WTC11 (cell line): Measurements from ENCODE around the gene C13orf46. TPM values are rescaled to one million over a fixed set of nuclear protein-coding genes. Genes with fewer than 3 reads are reported as not detected.

Experiments used
- ATAC-seq: fragments of 200-7000 bp; cut with Tn5 transposase; 2 replicates; pipeline ENCODE4 v1.10.0; 2021; ENCODE audit warnings: mild to moderate bottlenecking, moderate library complexity
- CTCF ChIA-PET: fragments of 300-600 bp; sonication (Branson Sonifier 250); formaldehyde crosslinking; loops from one replicate; lab custom pipeline; 2021; ENCODE audit warnings: antibody characterized with exemption; lab: Charles Lee
- POLR2A ChIA-PET: fragments of 350-600 bp; sonication (Branson Sonifier 250); formaldehyde crosslinking; loops from one replicate; lab custom pipeline; 2021; ENCODE audit warnings: antibody characterized with exemption; lab: Charles Lee
- DNase-seq: peaks from one replicate; pipeline ENCODE4 v3.0.0; 2021; ENCODE audit warnings: low spot score
- H3K27ac Mint-ChIP-seq: 2 replicates; pipeline ENCODE4 v1.8.0; 2021; ENCODE audit warnings: mixed read lengths
- H3K27me3 Mint-ChIP-seq: 2 replicates; pipeline ENCODE4 v1.8.0; 2021; ENCODE audit warnings: low read depth, mild to moderate bottlenecking, moderate library complexity, mixed read lengths
- H3K36me3 Mint-ChIP-seq: 2 replicates; pipeline ENCODE4 v1.8.0; 2021; ENCODE audit warnings: mixed read lengths
- H3K4me1 Mint-ChIP-seq: 2 replicates; pipeline ENCODE4 v1.8.0; 2022; ENCODE audit warnings: mixed read lengths
- H3K4me3 Mint-ChIP-seq: 2 replicates; pipeline ENCODE4 v1.8.0; 2021; ENCODE audit warnings: mild to moderate bottlenecking, moderate library complexity, mixed read lengths
- H3K9me3 Mint-ChIP-seq: 2 replicates; pipeline ENCODE4 v1.8.0; 2021; ENCODE audit warnings: mixed read lengths
- ATF1 ChIP-seq: sonication (generic); formaldehyde crosslinking; IDR thresholded peaks from 2 replicates; pipeline ENCODE4 v1.8.1; 2023; ENCODE audit warnings: mild to moderate bottlenecking, moderate library complexity, missing genetic modification reagents
- EMX1 ChIP-seq: fragments of 250-450 bp; sonication (Bioruptor Pico); IDR thresholded peaks from 2 replicates; pipeline ENCODE4 v1.8.0; 2021; ENCODE audit warnings: mild to moderate bottlenecking
- ETV6 ChIP-seq: sonication (generic); formaldehyde crosslinking; IDR thresholded peaks from 2 replicates; pipeline ENCODE4 v1.8.1; 2022; ENCODE audit warnings: mild to moderate bottlenecking, missing genetic modification reagents
- FOXJ3 ChIP-seq: sonication (generic); formaldehyde crosslinking; IDR thresholded peaks from 2 replicates; pipeline ENCODE4 v1.9.0; 2021; ENCODE audit warnings: missing genetic modification reagents, mild to moderate bottlenecking, borderline replicate concordance
- GABPB1 ChIP-seq: sonication (generic); formaldehyde crosslinking; IDR thresholded peaks from 2 replicates; pipeline ENCODE4 v1.8.1; 2023; ENCODE audit warnings: mild to moderate bottlenecking, missing genetic modification reagents
- JAZF1 ChIP-seq: fragments of 250-450 bp; sonication (Bioruptor Pico); IDR thresholded peaks from 2 replicates; pipeline ENCODE4 v1.9.0; 2021; ENCODE audit warnings: moderate library complexity, mild to moderate bottlenecking, inconsistent platforms
- MYBL2 ChIP-seq: sonication (generic); formaldehyde crosslinking; IDR thresholded peaks from 2 replicates; pipeline ENCODE4 v1.8.1; 2023; ENCODE audit warnings: mild to moderate bottlenecking, moderate library complexity, missing genetic modification reagents
- NFATC4 ChIP-seq: fragments of 250-450 bp; sonication (Bioruptor Pico); IDR thresholded peaks from 2 replicates; pipeline ENCODE4 v1.9.0; 2021; ENCODE audit warnings: mild to moderate bottlenecking
- NFYB ChIP-seq: sonication (generic); formaldehyde crosslinking; conservative IDR thresholded peaks from 2 replicates; pipeline ENCODE4 v1.8.0; 2022; ENCODE audit warnings: low read depth, missing genetic modification reagents
- NR1H2 ChIP-seq: sonication (generic); formaldehyde crosslinking; IDR thresholded peaks from 2 replicates; pipeline ENCODE4 v1.9.0; 2021; ENCODE audit warnings: mild to moderate bottlenecking, moderate library complexity, missing genetic modification reagents
- PRRX2 ChIP-seq: fragments of 250-450 bp; sonication (Bioruptor Pico); IDR thresholded peaks from 2 replicates; pipeline ENCODE4 v1.8.0; 2021; ENCODE audit warnings: mild to moderate bottlenecking
- SMAD4 ChIP-seq: sonication (generic); formaldehyde crosslinking; IDR thresholded peaks from 2 replicates; pipeline ENCODE4 v1.8.0; 2022; ENCODE audit warnings: mild to moderate bottlenecking, missing genetic modification reagents
- TCF7 ChIP-seq: sonication (generic); formaldehyde crosslinking; IDR thresholded peaks from 2 replicates; pipeline ENCODE4 v1.8.0; 2022; ENCODE audit warnings: mild to moderate bottlenecking, low read depth, missing genetic modification reagents, moderate library complexity
- ZNF219 ChIP-seq: sonication (generic); formaldehyde crosslinking; IDR thresholded peaks from 2 replicates; pipeline ENCODE4 v1.8.0; 2023; ENCODE audit warnings: missing genetic modification reagents, mild to moderate bottlenecking, borderline replicate concordance
- ZNF423 ChIP-seq: fragments of 250-450 bp; sonication (Bioruptor Pico); IDR thresholded peaks from 2 replicates; pipeline ENCODE4 v2.1.2; 2022; ENCODE audit warnings: mild to moderate bottlenecking, moderate library complexity
- ZNF671 ChIP-seq: fragments of 250-450 bp; sonication (Bioruptor Pico); IDR thresholded peaks from 2 replicates; pipeline ENCODE4 v1.8.0; 2021; ENCODE audit warnings: mild to moderate bottlenecking
- total RNA-seq: library from RNA; stranded (reverse); gene quantifications from 3 replicates; pipeline ENCODE4 v1.2.3, GENCODE V29; 2021
- TF ChIP-seq, protein P1 (sequence below): fragments of 200-600 bp; IDR thresholded peaks from 2 replicates; pipeline ENCODE4 v1.8.0; 2022; ENCODE audit warnings: antibody characterized with exemption
- TF ChIP-seq, protein P2 (sequence below): fragments of 250-450 bp; sonication (Bioruptor Pico); IDR thresholded peaks from 2 replicates; pipeline ENCODE4 v2.1.2; 2022; ENCODE audit warnings: mild to moderate bottlenecking, moderate library complexity
- TF ChIP-seq, protein P3 (sequence below): sonication (generic); formaldehyde crosslinking; IDR thresholded peaks from 2 replicates; pipeline ENCODE4 v1.8.1; 2023; ENCODE audit warnings: mild to moderate bottlenecking, missing genetic modification reagents, moderate library complexity
- TF ChIP-seq, protein P4 (sequence below): sonication (generic); formaldehyde crosslinking; conservative IDR thresholded peaks from 2 replicates; pipeline ENCODE4 v1.8.1; 2022; ENCODE audit warnings: mild to moderate bottlenecking, missing genetic modification reagents
- TF ChIP-seq, protein P5 (sequence below): sonication (generic); formaldehyde crosslinking; IDR thresholded peaks from 2 replicates; pipeline ENCODE4 v1.8.1; 2023; ENCODE audit warnings: mild to moderate bottlenecking, moderate library complexity, missing genetic modification reagents
- TF ChIP-seq, protein P6 (sequence below): fragments of 250-450 bp; sonication (Bioruptor Pico); IDR thresholded peaks from 2 replicates; pipeline ENCODE4 v1.9.0; 2021; ENCODE audit warnings: mild to moderate bottlenecking
- TF ChIP-seq, protein P7 (sequence below): sonication (generic); formaldehyde crosslinking; IDR thresholded peaks from 2 replicates; pipeline ENCODE4 v1.8.1; 2023; ENCODE audit warnings: mild to moderate bottlenecking, missing genetic modification reagents
- TF ChIP-seq, protein P8 (sequence below): sonication (generic); formaldehyde crosslinking; IDR thresholded peaks from 2 replicates; pipeline ENCODE4 v1.8.1; 2023; ENCODE audit warnings: mild to moderate bottlenecking, missing genetic modification reagents, borderline replicate concordance

The C13orf46 gene
- total RNA-seq, 1 experiment from 2014 or later = 0.50 TPM

DNA sequence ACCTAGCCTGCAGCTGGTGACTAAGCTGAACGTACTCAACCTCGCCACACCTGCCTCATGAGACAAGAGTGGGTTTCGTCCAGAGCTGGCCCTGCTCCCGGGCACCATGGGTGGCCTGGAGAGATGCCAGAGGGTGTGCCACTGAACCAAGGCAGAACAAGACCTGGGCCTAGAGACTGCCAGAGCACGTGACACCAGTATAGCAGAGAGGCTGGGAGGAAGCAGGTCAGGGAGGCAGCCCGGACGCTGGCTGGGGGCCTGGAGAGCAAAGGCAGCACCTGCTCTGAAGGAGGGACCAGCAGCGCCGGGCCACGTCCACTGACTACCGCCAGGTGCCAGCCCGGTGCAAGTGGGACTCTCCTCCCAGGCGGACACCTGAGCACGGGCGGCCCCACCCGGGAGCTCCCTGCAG, 7.3 kb upstream of the C13orf46 start:
- Mint-ChIP-seq H3K27me3 (no peaks in the 10 kb centered on the region), H3K36me3 (peaks cover 22% of the 10 kb centered on the region), H3K4me3 (no peak overlapping the region), H3K27ac (no peak overlapping the region), H3K4me1 (no peaks in the 10 kb centered on the region), H3K9me3 (peaks cover 10% of the 10 kb centered on the region)
- ChIA-PET POLR2A (no interaction called here), CTCF (interaction anchor here (1.1 kb wide), 1 partner anchor 35 kb away, joined by 3 read pairs; no protein-coding TSS in a partner anchor)
- DNase-seq (no peak), ATAC-seq (no peak)
- TF ChIP-seq, protein P1, sequence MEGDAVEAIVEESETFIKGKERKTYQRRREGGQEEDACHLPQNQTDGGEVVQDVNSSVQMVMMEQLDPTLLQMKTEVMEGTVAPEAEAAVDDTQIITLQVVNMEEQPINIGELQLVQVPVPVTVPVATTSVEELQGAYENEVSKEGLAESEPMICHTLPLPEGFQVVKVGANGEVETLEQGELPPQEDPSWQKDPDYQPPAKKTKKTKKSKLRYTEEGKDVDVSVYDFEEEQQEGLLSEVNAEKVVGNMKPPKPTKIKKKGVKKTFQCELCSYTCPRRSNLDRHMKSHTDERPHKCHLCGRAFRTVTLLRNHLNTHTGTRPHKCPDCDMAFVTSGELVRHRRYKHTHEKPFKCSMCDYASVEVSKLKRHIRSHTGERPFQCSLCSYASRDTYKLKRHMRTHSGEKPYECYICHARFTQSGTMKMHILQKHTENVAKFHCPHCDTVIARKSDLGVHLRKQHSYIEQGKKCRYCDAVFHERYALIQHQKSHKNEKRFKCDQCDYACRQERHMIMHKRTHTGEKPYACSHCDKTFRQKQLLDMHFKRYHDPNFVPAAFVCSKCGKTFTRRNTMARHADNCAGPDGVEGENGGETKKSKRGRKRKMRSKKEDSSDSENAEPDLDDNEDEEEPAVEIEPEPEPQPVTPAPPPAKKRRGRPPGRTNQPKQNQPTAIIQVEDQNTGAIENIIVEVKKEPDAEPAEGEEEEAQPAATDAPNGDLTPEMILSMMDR = no peak
- TF ChIP-seq FOXJ3 (CRISPR knock-in tag) (no peak), MYBL2 (CRISPR knock-in tag) (no peak), TCF7 (CRISPR knock-in tag) (no peak), NFYB (CRISPR knock-in tag) (no peak), ATF1 (CRISPR knock-in tag) (no peak), ZNF219 (no peak), ZNF423 (no peak), NFATC4 (CRISPR knock-in tag) (no peak), GABPB1 (no peak), ZNF671 (CRISPR knock-in tag) (no peak), PRRX2 (no peak), JAZF1 (CRISPR knock-in tag) (no peak)
- TF ChIP-seq, protein P2, sequence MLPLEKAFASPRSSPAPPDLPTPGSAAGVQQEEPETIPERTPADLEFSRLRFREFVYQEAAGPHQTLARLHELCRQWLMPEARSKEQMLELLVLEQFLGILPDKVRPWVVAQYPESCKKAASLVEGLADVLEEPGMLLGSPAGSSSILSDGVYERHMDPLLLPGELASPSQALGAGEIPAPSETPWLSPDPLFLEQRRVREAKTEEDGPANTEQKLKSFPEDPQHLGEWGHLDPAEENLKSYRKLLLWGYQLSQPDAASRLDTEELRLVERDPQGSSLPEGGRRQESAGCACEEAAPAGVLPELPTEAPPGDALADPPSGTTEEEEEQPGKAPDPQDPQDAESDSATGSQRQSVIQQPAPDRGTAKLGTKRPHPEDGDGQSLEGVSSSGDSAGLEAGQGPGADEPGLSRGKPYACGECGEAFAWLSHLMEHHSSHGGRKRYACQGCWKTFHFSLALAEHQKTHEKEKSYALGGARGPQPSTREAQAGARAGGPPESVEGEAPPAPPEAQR (CRISPR knock-in tag) = no peak
- TF ChIP-seq, protein P3, sequence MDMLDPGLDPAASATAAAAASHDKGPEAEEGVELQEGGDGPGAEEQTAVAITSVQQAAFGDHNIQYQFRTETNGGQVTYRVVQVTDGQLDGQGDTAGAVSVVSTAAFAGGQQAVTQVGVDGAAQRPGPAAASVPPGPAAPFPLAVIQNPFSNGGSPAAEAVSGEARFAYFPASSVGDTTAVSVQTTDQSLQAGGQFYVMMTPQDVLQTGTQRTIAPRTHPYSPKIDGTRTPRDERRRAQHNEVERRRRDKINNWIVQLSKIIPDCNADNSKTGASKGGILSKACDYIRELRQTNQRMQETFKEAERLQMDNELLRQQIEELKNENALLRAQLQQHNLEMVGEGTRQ (CRISPR knock-in tag) = no peak
- TF ChIP-seq, protein P4, sequence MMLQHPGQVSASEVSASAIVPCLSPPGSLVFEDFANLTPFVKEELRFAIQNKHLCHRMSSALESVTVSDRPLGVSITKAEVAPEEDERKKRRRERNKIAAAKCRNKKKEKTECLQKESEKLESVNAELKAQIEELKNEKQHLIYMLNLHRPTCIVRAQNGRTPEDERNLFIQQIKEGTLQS (CRISPR knock-in tag) = no peak

DNA sequence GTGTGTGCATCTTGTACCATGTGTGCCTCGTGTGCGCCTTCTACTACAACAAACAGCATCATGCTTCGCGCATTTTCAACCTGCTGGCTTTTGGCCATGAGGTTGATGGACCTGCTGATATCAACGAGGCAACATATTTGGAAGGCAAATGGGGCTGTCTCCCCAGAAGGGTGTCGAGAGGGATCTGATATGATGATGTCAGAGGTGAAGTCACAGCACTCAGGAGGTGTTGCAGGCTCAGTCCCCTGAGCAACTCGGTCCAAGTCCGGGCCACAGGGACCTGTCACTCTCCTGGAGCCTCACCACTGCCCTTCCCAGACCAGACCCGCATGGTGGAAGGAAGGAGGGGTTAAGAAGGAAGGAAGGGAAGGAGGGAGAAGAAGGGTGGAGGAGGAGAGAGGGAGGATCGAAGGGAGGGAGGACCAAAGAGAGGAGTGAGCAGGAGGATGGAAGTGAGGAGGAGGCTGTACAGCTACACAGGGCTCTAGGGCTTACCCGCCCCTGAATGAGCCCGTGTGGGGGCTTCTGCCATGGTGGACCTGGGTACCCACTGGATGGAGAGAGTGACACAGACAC, 6.7 kb upstream of the C13orf46 start:
- no peak overlapping the region for H3K4me3 Mint-ChIP-seq
- no peaks in the 10 kb centered on the region for H3K4me1 Mint-ChIP-seq
- H3K27me3 Mint-ChIP-seq = no peaks in the 10 kb centered on the region
- no peak for DNase-seq
- POLR2A ChIA-PET = no interaction called here
- no peak for ATAC-seq
- peaks cover 10% of the 10 kb centered on the region for H3K9me3 Mint-ChIP-seq
- CTCF ChIA-PET = no interaction called here
- H3K27ac Mint-ChIP-seq = peak overlapping the region; percentile 70
- peaks cover 22% of the 10 kb centered on the region for H3K36me3 Mint-ChIP-seq
- TF ChIP-seq, protein P5, sequence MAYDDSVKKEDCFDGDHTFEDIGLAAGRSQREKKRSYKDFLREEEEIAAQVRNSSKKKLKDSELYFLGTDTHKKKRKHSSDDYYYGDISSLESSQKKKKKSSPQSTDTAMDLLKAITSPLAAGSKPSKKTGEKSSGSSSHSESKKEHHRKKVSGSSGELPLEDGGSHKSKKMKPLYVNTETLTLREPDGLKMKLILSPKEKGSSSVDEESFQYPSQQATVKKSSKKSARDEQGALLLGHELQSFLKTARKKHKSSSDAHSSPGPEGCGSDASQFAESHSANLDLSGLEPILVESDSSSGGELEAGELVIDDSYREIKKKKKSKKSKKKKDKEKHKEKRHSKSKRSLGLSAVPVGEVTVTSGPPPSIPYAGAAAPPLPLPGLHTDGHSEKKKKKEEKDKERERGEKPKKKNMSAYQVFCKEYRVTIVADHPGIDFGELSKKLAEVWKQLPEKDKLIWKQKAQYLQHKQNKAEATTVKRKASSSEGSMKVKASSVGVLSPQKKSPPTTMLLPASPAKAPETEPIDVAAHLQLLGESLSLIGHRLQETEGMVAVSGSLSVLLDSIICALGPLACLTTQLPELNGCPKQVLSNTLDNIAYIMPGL (CRISPR knock-in tag) = no peak
- TF ChIP-seq, protein P6, sequence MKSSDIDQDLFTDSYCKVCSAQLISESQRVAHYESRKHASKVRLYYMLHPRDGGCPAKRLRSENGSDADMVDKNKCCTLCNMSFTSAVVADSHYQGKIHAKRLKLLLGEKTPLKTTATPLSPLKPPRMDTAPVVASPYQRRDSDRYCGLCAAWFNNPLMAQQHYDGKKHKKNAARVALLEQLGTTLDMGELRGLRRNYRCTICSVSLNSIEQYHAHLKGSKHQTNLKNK = no peak
- no peak for TF ChIP-seq NR1H2
- no peak for TF ChIP-seq ZNF219
- TF ChIP-seq, protein P7, sequence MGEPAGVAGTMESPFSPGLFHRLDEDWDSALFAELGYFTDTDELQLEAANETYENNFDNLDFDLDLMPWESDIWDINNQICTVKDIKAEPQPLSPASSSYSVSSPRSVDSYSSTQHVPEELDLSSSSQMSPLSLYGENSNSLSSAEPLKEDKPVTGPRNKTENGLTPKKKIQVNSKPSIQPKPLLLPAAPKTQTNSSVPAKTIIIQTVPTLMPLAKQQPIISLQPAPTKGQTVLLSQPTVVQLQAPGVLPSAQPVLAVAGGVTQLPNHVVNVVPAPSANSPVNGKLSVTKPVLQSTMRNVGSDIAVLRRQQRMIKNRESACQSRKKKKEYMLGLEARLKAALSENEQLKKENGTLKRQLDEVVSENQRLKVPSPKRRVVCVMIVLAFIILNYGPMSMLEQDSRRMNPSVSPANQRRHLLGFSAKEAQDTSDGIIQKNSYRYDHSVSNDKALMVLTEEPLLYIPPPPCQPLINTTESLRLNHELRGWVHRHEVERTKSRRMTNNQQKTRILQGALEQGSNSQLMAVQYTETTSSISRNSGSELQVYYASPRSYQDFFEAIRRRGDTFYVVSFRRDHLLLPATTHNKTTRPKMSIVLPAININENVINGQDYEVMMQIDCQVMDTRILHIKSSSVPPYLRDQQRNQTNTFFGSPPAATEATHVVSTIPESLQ (CRISPR knock-in tag) = no peak
- TF ChIP-seq EMX1 = no peak
- TF ChIP-seq ETV6 (CRISPR knock-in tag) = no peak
- no peak for TF ChIP-seq SMAD4 (CRISPR knock-in tag)
- TF ChIP-seq, protein P8, sequence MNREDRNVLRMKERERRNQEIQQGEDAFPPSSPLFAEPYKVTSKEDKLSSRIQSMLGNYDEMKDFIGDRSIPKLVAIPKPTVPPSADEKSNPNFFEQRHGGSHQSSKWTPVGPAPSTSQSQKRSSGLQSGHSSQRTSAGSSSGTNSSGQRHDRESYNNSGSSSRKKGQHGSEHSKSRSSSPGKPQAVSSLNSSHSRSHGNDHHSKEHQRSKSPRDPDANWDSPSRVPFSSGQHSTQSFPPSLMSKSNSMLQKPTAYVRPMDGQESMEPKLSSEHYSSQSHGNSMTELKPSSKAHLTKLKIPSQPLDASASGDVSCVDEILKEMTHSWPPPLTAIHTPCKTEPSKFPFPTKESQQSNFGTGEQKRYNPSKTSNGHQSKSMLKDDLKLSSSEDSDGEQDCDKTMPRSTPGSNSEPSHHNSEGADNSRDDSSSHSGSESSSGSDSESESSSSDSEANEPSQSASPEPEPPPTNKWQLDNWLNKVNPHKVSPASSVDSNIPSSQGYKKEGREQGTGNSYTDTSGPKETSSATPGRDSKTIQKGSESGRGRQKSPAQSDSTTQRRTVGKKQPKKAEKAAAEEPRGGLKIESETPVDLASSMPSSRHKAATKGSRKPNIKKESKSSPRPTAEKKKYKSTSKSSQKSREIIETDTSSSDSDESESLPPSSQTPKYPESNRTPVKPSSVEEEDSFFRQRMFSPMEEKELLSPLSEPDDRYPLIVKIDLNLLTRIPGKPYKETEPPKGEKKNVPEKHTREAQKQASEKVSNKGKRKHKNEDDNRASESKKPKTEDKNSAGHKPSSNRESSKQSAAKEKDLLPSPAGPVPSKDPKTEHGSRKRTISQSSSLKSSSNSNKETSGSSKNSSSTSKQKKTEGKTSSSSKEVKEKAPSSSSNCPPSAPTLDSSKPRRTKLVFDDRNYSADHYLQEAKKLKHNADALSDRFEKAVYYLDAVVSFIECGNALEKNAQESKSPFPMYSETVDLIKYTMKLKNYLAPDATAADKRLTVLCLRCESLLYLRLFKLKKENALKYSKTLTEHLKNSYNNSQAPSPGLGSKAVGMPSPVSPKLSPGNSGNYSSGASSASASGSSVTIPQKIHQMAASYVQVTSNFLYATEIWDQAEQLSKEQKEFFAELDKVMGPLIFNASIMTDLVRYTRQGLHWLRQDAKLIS (CRISPR knock-in tag) = no peak
- TF ChIP-seq ZNF423 = no peak
